Measurements from ENCODE around the gene TMEM98.

DNA sequence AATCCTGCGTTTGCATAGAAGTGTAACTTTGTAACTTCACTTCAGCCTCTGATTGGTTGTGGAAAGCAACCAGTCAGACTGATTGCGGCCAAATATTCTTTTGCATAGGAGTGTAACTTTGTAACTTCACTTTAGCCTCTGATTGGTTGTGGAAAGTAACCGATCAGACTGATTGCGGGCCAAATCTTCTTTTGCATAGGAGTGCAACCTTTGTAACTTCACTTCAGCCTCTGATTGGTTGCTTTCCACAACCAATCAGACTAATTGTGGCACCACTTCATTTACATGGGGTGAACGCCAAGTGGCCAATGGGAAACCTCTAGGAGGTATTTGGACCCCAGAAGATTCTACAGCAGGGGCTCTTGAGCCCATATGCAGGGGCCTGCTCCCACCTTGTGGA, 1.8 kb upstream of the TMEM98 start:
- TF ChIP-seq, protein P1, sequence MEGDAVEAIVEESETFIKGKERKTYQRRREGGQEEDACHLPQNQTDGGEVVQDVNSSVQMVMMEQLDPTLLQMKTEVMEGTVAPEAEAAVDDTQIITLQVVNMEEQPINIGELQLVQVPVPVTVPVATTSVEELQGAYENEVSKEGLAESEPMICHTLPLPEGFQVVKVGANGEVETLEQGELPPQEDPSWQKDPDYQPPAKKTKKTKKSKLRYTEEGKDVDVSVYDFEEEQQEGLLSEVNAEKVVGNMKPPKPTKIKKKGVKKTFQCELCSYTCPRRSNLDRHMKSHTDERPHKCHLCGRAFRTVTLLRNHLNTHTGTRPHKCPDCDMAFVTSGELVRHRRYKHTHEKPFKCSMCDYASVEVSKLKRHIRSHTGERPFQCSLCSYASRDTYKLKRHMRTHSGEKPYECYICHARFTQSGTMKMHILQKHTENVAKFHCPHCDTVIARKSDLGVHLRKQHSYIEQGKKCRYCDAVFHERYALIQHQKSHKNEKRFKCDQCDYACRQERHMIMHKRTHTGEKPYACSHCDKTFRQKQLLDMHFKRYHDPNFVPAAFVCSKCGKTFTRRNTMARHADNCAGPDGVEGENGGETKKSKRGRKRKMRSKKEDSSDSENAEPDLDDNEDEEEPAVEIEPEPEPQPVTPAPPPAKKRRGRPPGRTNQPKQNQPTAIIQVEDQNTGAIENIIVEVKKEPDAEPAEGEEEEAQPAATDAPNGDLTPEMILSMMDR (IDR thresholded peaks at IDR 0.05), result no peak
- TF ChIP-seq POLR2AphosphoS5 (IDR thresholded peaks at IDR 0.05), result no peak
